Skeletal muscle tissue (tissue), 4 donors: Measurements from ENCODE around the gene RNASE4. TPM values are rescaled to one million over a fixed set of nuclear protein-coding genes. Genes with fewer than 3 reads are reported as not detected.
"Not testable (repeated sequence)": the region's sequence is repeated elsewhere in the genome, so short reads cannot be mapped to it uniquely, and the experiment has no call there.

Experiments
- H3K27ac ChIP-seq: one replicate; pipeline ENCODE4 v1.7.0; 2013; ENCODE audit warnings: mild to moderate bottlenecking, low read depth, low read length, inconsistent platforms
- H3K27me3 ChIP-seq, 3 donors: one replicate each; pipeline ENCODE4 v1.7.0; 2013; ENCODE audit warnings: low read length in 3 of 3; ENCODE audit not compliant: control insufficient read depth in 3 of 3, insufficient read depth in 3 of 3
- H3K36me3 ChIP-seq, 3 donors: one replicate each; pipeline ENCODE4 v1.7.0; 2013; ENCODE audit warnings: low read length in 3 of 3; ENCODE audit not compliant: control insufficient read depth in 3 of 3, insufficient read depth in 3 of 3
- H3K4me1 ChIP-seq, 3 donors: one replicate each; pipeline ENCODE4 v1.7.0; 2013; ENCODE audit warnings: low read length in 3 of 3, mild to moderate bottlenecking in 3 of 3; ENCODE audit not compliant: control insufficient read depth in 3 of 3, insufficient read depth in 3 of 3
- H3K4me3 ChIP-seq, 3 donors: one replicate each; pipeline ENCODE4 v1.7.0; 2013; ENCODE audit warnings: low read length in 3 of 3
- H3K9ac ChIP-seq, 3 donors: one replicate each; pipeline ENCODE4 v1.7.0; 2013; ENCODE audit warnings: low read length in 3 of 3, mild to moderate bottlenecking in 3 of 3, moderate library complexity in 2 of 3, low read depth in 1 of 3
- H3K9me3 ChIP-seq, 3 donors: one replicate each; pipeline ENCODE4 v1.7.0; 2013; ENCODE audit warnings: low read length in 3 of 3; ENCODE audit not compliant: control insufficient read depth in 3 of 3
- total RNA-seq: library from RNA; depleted of rRNA; stranded (reverse); fragments of >200 nt; gene quantifications from one replicate; pipeline ENCODE4 v1.2.3, GENCODE V29; 2014
- donor health status: Osteomylitis.

The RNASE4 gene
- total RNA-seq, 1 donor from 2014 or later = 17.7 TPM

- Histone ChIP-seq H3K27me3 (no peaks in the 10 kb centered on the region), H3K27ac (no peak overlapping the region), H3K9me3 (no peaks in the 10 kb centered on the region), H3K36me3 (no peaks in the 10 kb centered on the region), H3K9ac (no peak overlapping the region), H3K4me3 (no peak overlapping the region), H3K4me1 (no peaks in the 10 kb centered on the region)
Measured at GRCh38 chr14:20733684-20734429, 49.5 kb downstream of the RNASE4 start.

DNA sequence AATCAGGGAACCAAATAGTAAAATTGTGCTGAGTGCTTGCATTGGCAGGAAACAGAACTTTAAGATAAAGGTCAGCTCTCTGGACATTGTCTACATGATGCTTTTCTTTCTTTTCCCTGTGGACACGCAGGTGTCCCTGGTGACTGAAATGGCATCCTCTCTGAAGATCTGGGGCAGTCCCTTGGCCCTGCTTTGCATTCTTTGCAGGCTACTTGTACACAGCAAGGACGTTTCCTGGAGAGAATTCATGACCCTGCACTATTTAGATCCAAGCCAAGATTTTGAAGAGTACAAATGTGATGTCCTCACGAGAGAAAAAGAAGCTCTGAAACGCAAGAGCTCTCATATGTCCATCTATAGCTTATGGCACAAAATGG, 50.1 kb downstream of the RNASE4 start:
- no peak overlapping the region for H3K27ac ChIP-seq
- no peaks in the 10 kb centered on the region for H3K36me3 ChIP-seq
- H3K27me3 ChIP-seq = no peaks in the 10 kb centered on the region
- H3K4me3 ChIP-seq = no peak overlapping the region
- no peaks in the 10 kb centered on the region for H3K9me3 ChIP-seq
- H3K9ac ChIP-seq = no peak overlapping the region
- H3K4me1 ChIP-seq = no peaks in the 10 kb centered on the region

GRCh38 chr14:20738292-20738691, 53.9 kb downstream of the RNASE4 start:
- not testable (repeated sequence) for H3K4me1 ChIP-seq, H3K27me3 ChIP-seq, H3K27ac ChIP-seq, H3K36me3 ChIP-seq, H3K9ac ChIP-seq, H3K4me3 ChIP-seq, H3K9me3 ChIP-seq

- Histone ChIP-seq H3K27ac (no peak overlapping the region), H3K4me1 (no peaks in the 10 kb centered on the region), H3K27me3 (no peaks in the 10 kb centered on the region), H3K9ac (no peak overlapping the region), H3K36me3 (no peaks in the 10 kb centered on the region), H3K9me3 (no peaks in the 10 kb centered on the region), H3K4me3 (no peak overlapping the region)
Measured at GRCh38 chr14:20742132-20742531, 57.8 kb downstream of the RNASE4 start.

- no peak overlapping the region for H3K4me3 ChIP-seq
- H3K9me3 ChIP-seq = no peaks in the 10 kb centered on the region
- no peaks in the 10 kb centered on the region for H3K27me3 ChIP-seq
- no peak overlapping the region for H3K9ac ChIP-seq
- no peak overlapping the region for H3K27ac ChIP-seq
- no peaks in the 10 kb centered on the region for H3K4me1 ChIP-seq
- H3K36me3 ChIP-seq = no peaks in the 10 kb centered on the region
Measured at GRCh38 chr14:20743556-20743955, 59.2 kb downstream of the RNASE4 start.

DNA sequence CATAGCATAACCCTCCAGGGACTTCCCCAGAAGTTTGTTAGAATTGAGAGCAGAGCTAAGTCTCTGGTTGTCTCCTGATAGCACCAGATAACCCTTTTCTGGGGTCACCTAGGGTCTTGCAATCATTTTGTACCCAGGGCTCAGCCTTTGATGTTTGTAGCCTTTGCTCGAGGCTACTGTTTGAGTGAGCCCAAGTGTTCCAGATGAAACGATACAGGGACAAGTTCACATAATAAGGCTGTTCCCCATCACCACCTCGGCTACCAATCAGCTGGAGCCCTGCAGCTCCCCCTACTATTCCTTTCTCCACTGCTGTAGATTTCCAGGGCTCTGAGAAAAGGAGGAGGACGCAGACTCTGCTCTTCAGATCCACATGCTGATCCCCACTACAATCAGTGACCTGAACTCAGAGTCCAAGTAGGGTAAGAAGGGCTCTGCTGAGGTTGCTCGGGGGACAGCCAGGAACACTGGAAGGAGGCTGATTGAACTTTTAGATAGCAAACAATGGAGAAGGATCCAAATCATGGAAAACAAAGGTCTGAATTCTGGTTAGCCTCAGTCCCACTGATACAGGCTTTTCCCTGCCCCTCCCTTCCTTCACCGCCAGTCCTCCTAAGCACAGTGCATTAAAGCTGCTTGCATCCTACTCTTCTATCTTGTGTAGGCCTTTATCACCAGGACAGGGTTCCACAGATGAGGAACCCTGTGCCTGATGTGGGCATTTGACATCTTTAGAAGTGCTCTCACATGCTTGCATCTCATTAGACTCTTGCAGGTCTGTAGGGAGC, 61.4 kb downstream of the RNASE4 start, which contains the start of gene EDDM3A:
EDDM3A (plus strand) TSS at position 317 of the 788 bp plus-strand sequence. CDS start 1,694 bp downstream, outside the sequence.
- Histone ChIP-seq H3K9me3 (no peaks in the 10 kb centered on the region), H3K9ac (no peak within 1 kb of the TSS), H3K36me3 (no peaks in the 10 kb centered on the region), H3K4me3 (no peak within 1 kb of the TSS), H3K27me3 (no peaks in the 10 kb centered on the region), H3K4me1 (no peaks in the 10 kb centered on the region), H3K27ac (no peak within 1 kb of the TSS)

DNA sequence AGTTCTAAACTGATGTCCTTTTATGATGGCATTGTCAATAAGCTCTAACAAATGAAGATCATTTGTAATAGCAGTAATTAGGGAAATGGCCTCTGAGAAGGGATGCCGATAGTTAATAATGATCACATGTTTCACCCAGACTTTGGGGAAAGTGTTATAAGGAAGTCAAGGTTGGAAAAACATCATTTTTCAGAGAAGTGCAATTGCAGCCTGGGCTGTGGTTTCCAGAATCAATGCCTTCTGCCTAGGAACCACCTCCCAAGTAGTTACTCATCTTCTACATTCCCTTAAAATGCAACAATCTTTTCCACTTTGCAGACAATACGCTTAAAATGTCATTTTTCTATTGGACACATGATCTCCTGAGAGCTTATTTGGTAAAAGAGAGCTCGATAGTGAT, 62.2 kb downstream of the RNASE4 start:
- H3K27ac ChIP-seq = no peak overlapping the region
- H3K4me3 ChIP-seq = no peak overlapping the region
- H3K9me3 ChIP-seq = no peaks in the 10 kb centered on the region
- H3K36me3 ChIP-seq = no peaks in the 10 kb centered on the region
- H3K9ac ChIP-seq = no peak overlapping the region
- no peaks in the 10 kb centered on the region for H3K4me1 ChIP-seq
- no peaks in the 10 kb centered on the region for H3K27me3 ChIP-seq

GRCh38 chr14:20748439-20748838, 64.1 kb downstream of the RNASE4 start:
- H3K9me3 ChIP-seq = no peaks in the 10 kb centered on the region
- no peak overlapping the region for H3K9ac ChIP-seq
- H3K4me1 ChIP-seq = no peaks in the 10 kb centered on the region
- no peak overlapping the region for H3K27ac ChIP-seq
- no peak overlapping the region for H3K4me3 ChIP-seq
- peaks cover 0 to 2% (median 0%) of the 10 kb centered on the region in 3 donors for H3K27me3 ChIP-seq
- no peaks in the 10 kb centered on the region for H3K36me3 ChIP-seq

- Histone ChIP-seq H3K27me3 (peaks cover 0 to 2% (median 0%) of the 10 kb centered on the region in 3 donors), H3K27ac (no peak overlapping the region), H3K4me1 (peaks cover 0 to 3% (median 0%) of the 10 kb centered on the region in 3 donors), H3K4me3 (no peak overlapping the region), H3K9me3 (no peaks in the 10 kb centered on the region), H3K9ac (no peak overlapping the region), H3K36me3 (no peaks in the 10 kb centered on the region)
Measured at GRCh38 chr14:20750194-20750593, 65.8 kb downstream of the RNASE4 start.
